Cardiac muscle cell (in vitro differentiated cells and primary cell): Measurements from ENCODE around the gene SMAD7. TPM values are rescaled to one million over a fixed set of nuclear protein-coding genes. Genes with fewer than 3 reads are reported as not detected.

Experiments used
- DNase-seq, 2 donors: peaks; one replicate each; pipeline versions ENCODE4 v3.0.0 to v3.0.0-alpha.2; 2010 to 2017; ENCODE audit warnings: low read depth in 1 of 2, low spot score in 1 of 2
- H3K27ac ChIP-seq: fragments of 200-600 bp; sonication (generic); 2 replicates; pipeline ENCODE4 v1.5.1; 2016
- H3K27me3 ChIP-seq: fragments of 200-600 bp; sonication (generic); 2 replicates; pipeline ENCODE4 v1.6.0; 2016; ENCODE audit warnings: control low read depth
- H3K36me3 ChIP-seq: fragments of 200-600 bp; sonication (generic); 2 replicates; pipeline ENCODE4 v1.5.1; 2016; ENCODE audit warnings: control low read depth
- H3K4me1 ChIP-seq: fragments of 200-600 bp; sonication (generic); 2 replicates; pipeline ENCODE4 v1.8.1; 2017; ENCODE audit warnings: low read depth, mild to moderate bottlenecking, mixed run types
- H3K4me3 ChIP-seq: fragments of 200-600 bp; sonication (generic); 2 replicates; pipeline ENCODE4 v1.5.1; 2016; ENCODE audit warnings: mild to moderate bottlenecking
- H3K9me3 ChIP-seq: fragments of 200-600 bp; sonication (generic); 2 replicates; pipeline ENCODE4 v1.5.1; 2017; ENCODE audit warnings: low read depth, mild to moderate bottlenecking, control low read depth
- CTCF ChIP-seq: IDR thresholded peaks from 2 replicates; pipeline ENCODE4 v1.5.1; 2012; ENCODE audit warnings: low read depth, mild to moderate bottlenecking, low read length
- polyA plus RNA-seq: library from polyadenylated mRNA; unstranded; fragments of >200 nt; fragmentation: Nextera tagmentation; extraction: Ambion mirVana; gene quantifications from 2 replicates; pipeline ENCODE4 v1.2.1, GENCODE V29; 2016
- total RNA-seq: library from RNA; depleted of rRNA; stranded (reverse); fragments of >200 nt; gene quantifications from 2 replicates; pipeline ENCODE4 v1.2.3, GENCODE V29; 2016

The SMAD7 gene
- total and polyA plus RNA-seq, 2 experiments from 2014 or later: 60.1 to 129 TPM

GRCh38 chr18:48931680-48932461 is 18.9 kb downstream of the SMAD7 start:
- peaks cover 88% of the 10 kb centered on the region for H3K4me1 ChIP-seq
- no peak for DNase-seq
- no peaks in the 10 kb centered on the region for H3K27me3 ChIP-seq
- no peak for TF ChIP-seq CTCF
- peaks cover 4% of the 10 kb centered on the region for H3K36me3 ChIP-seq
- no peaks in the 10 kb centered on the region for H3K9me3 ChIP-seq
- no peak overlapping the region for H3K4me3 ChIP-seq
- peak overlapping the region; percentile 84 for H3K27ac ChIP-seq

- H3K4me1 ChIP-seq: peaks cover 92% of the 10 kb centered on the region
- no peak overlapping the region for H3K4me3 ChIP-seq
- H3K27me3 ChIP-seq: no peaks in the 10 kb centered on the region
- no peak for TF ChIP-seq CTCF
- no peak for DNase-seq
- peak overlapping the region; percentile 84 for H3K27ac ChIP-seq
- no peaks in the 10 kb centered on the region for H3K36me3 ChIP-seq
- no peaks in the 10 kb centered on the region for H3K9me3 ChIP-seq
These were observed 19.8 kb downstream of the SMAD7 start for GRCh38 chr18:48930926-48931325.

- H3K27ac ChIP-seq: peak overlapping the region; percentile 84
- H3K9me3 ChIP-seq: no peaks in the 10 kb centered on the region
- peaks cover 90% of the 10 kb centered on the region for H3K4me1 ChIP-seq
- no peak for TF ChIP-seq CTCF
- H3K36me3 ChIP-seq: no peaks in the 10 kb centered on the region
- peak overlapping the region; percentile 7 for H3K4me3 ChIP-seq
- DNase-seq: peak; percentile 68 to 84
- no peaks in the 10 kb centered on the region for H3K27me3 ChIP-seq
These were observed 20.6 kb downstream of the SMAD7 start for GRCh38 chr18:48929941-48930713.

- DNase-seq: no peak
- Histone ChIP-seq H3K27me3 (no peaks in the 10 kb centered on the region), H3K4me3 (no peak overlapping the region), H3K4me1 (peaks cover 90% of the 10 kb centered on the region), H3K36me3 (no peaks in the 10 kb centered on the region), H3K27ac (peak overlapping the region; percentile 84), H3K9me3 (no peaks in the 10 kb centered on the region)
- no peak for TF ChIP-seq CTCF
These were observed 21.6 kb downstream of the SMAD7 start for GRCh38 chr18:48929212-48929612.

GRCh38 chr18:48928787-48929186 is 22.0 kb downstream of the SMAD7 start:
- Histone ChIP-seq H3K4me3 (no peak overlapping the region), H3K4me1 (peaks cover 90% of the 10 kb centered on the region), H3K36me3 (no peaks in the 10 kb centered on the region), H3K9me3 (no peaks in the 10 kb centered on the region), H3K27me3 (no peaks in the 10 kb centered on the region), H3K27ac (peak overlapping the region; percentile 84)
- no peak for TF ChIP-seq CTCF
- DNase-seq: no peak
